Thyroid gland (tissue), 4 donors: ENCODE results near the gene DNAI1.

ENCODE experiments used
- CTCF ChIP-seq, 6 experiments: fragments of 200-600 bp in 3 of 6; fragments of 450-650 bp in 3 of 6; sonication (generic) in 3 of 6; IDR thresholded peaks; one replicate each; pipeline ENCODE4 v1.5.1; 2016 to 2019; ENCODE audit warnings: antibody characterized with exemption in 6 of 6, mild to moderate bottlenecking in 2 of 6, inconsistent platforms in 1 of 6, moderate library complexity in 1 of 6
- POLR2A ChIP-seq, 2 donors: fragments of 450-650 bp; IDR thresholded peaks; one replicate each; pipeline ENCODE4 v1.6.1; 2017; ENCODE audit warnings: antibody characterized with exemption in 2 of 2, mild to moderate bottlenecking in 2 of 2, moderate library complexity in 1 of 2

GRCh38 chr9:34454571-34455065, 4.0 kb upstream of the DNAI1 start:
- TF ChIP-seq CTCF (IDR thresholded peaks at IDR 0.05) = peak in 1 of 6 experiments; percentile 5
- TF ChIP-seq POLR2A (IDR thresholded peaks at IDR 0.05) = no peak
